Germinal center (tissue), 1 donor: ENCODE data around the gene HS3ST2.
"Not testable (repeated sequence)": the region's sequence is repeated elsewhere in the genome, so short reads cannot be mapped to it uniquely, and the experiment has no call there.

Experiments used
- DNase-seq: peaks from one replicate; pipeline ENCODE4 v3.0.0; 2012; ENCODE audit warnings: mixed read lengths, low spot score

Gene HS3ST2

DNA sequence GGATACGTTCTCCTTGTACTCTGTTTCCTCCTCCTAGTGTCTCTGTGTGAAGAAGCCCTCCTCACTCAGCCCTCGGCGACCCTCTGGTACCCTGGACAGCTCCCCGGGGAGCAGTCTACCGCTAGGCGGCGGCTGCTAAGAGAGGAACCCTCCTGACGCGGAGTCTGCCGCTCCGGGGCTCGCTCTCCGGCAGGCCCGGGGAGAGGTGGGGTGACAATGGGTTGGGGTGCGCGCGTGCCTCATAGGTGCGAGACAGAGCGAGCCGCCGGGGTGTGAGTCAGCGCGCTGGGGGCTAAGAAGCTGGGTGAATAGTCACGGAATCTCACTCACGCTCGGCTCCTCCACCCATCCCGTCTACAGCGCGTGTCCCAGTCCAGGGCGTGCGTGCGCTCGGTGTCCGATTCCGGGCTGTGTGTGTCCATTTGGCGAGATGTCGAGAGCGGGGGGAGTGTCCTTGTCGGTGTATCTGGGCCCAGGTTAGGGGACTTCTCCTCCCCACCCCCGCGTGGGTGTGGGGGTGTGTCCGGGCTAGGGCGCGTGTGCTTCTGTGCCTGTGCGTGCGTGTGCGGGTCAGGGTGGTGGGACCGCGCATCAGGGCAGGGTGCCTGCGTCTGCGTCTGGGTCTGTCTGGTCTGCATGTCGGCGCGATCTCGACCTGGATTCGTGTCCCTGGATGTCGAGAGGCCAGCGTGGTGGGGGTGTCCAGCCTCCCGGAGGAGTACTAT lies 577 bp upstream of the HS3ST2 start:
- DNase-seq = peak; percentile 56

DNA sequence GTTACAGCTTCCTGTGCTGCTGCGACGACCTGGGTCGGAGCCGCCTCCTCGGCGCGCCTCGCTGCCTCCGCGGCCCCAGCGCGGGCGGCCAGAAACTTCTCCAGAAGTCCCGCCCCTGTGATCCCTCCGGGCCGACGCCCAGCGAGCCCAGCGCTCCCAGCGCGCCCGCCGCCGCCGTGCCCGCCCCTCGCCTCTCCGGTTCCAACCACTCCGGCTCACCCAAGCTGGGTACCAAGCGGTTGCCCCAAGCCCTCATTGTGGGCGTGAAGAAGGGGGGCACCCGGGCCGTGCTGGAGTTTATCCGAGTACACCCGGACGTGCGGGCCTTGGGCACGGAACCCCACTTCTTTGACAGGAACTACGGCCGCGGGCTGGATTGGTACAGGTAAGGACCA lies 746 bp downstream of the HS3ST2 start:
- DNase-seq = no peak

DNA sequence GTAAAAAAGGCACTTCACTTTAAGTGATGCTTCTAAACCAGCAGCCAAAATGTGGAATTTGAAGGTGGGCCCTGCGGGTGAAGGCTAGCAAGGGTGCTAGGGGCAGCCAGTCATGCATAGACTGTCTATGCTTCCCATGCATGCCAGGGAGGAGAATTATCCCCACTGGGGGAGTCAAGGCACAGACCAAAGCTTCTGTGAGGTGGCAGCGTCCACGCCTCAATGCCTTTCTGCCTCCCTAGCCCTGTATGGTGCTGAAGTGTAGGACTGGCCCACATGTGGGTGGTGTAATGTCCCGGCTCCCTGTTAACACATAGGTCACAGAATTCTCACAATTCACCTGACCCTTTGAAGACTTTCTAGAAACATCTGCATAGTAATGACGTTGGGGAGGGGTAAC lies 1.9 kb downstream of the HS3ST2 start:
- no peak for DNase-seq

DNA sequence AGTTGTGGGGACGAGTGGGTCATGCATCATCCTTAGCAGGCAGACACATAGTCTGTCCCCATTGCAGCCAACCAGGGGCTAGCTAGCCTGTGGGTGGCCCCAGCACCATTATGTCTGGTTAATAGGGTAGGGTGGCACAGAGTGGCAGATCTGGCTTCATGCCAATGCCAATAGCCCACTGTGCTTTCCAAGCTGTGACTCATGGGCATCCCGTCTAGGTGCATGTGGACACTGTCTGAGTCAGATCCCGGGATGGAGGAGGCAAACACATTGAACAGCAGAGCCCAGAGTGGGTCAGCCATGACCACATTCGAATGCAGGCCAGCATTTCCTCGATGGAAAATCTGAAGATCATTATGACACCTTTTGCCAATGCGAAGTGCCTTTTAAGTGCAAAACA lies 2.5 kb downstream of the HS3ST2 start:
- DNase-seq = no peak

DNA sequence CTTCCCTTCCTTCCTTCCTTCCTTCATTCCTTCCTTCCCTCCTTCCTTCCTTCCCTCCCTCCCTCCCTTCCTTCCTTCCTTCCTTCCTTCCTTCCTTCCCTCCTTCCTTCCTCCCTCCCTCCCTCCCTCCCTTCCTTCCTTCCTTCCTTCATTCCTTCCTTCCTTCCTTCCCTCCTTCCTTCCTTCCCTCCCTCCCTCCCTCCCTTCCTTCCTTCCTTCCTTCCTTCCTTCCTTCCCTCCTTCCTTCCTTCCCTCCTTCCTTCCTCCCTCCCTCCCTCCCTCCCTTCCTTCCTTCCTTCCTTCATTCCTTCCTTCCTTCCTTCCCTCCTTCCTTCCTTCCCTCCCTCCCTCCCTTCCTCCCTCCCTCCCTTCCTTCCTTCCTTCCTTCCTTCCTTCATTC lies 4.8 kb downstream of the HS3ST2 start:
- not testable (repeated sequence) for DNase-seq

DNA sequence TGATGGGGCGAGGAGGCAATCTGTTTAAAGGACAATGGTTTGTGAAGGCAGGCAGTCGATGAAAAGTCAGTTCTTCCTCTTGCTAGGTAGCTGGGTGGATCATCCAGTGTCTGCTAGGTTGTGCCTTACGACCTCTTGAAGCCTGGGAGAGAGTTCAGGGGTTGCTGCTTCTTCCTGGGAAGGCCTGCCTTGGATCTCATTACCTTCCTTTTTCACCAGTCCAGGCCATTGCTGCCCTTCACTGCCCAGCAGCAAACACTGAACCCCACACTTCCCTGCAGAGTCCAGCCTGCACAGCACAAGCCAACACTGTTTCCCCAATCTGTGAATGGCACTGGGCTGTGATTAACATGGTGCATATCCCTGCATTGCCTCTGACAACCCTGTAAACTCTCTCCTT lies 24.7 kb downstream of the HS3ST2 start:
- no peak for DNase-seq

DNA sequence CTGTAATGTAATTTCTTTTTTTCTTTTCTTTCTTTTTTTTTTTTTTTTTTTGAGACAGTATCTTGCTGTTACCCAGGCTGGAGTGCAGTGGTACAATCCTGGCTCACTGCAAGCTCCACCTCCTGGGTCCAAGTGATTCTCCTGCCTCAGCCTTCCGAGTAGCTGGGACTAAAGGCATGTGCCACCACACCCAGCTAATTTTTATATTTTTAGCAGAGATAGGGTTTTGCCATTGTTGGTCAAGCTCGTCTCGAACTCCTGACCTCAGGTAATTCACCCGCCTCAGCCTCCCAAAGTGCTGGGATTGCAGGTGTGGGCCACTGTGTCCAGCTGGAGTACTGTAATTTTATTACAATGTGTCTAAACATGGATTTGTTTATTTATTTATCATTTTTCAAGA lies 28.1 kb downstream of the HS3ST2 start:
- not testable (repeated sequence) for DNase-seq

DNA sequence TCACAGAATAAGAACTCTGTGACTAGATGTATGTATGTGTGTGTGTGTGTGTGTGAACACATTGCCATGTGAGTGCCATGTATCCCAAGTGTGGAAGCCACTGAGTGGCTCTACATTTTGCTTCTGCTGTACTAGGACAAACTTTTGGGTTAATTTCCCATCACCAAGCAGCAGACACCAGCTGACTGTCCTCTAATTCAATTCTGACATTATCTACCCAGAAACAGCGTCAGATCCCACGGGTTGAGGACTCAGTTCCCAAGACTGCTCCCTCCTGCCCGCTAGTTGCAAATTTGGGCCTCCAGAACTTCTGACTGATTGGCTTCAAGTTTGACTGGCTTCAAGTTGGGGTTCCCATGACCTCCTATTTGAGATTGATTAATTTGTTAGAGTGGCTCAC lies 29.2 kb downstream of the HS3ST2 start:
- no peak for DNase-seq

DNA sequence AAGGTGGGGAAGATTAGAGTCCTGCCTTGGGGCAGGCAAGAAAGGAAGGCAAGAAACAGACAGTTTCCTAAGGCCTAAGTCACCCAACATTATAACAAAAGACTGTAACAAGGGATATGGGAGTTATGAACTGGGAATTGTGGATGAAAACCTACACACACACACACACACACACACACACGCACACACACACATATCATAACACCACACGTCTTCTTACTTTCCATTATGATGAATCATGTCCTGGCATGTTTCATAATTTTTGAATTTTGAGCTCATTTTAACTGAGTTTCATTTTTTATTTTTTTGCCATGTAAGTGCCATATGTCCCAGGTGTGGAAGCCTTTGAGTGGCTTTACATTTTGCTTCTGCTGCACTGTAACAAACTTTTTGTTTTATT lies 29.9 kb downstream of the HS3ST2 start:
- DNase-seq = no peak

DNA sequence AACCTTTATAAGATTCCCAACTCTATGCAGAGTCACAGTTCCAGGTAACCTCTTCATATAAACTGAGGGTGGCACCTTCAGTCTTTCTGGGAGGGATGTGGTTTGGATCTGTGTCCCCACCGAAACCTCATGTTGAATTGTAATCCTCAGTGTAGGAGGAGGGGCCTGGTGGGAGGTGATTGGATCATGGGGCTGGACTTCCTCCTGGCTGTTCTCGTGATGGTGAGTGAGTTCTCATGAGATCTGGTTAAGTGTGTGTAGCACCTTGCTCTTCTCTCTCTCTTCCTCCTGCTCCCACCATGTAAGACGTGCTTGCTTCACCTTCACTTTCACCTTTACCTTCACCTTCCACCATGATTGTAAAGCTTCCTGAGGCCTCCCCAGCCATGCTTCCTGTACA lies 30.5 kb downstream of the HS3ST2 start:
- DNase-seq = no peak

DNA sequence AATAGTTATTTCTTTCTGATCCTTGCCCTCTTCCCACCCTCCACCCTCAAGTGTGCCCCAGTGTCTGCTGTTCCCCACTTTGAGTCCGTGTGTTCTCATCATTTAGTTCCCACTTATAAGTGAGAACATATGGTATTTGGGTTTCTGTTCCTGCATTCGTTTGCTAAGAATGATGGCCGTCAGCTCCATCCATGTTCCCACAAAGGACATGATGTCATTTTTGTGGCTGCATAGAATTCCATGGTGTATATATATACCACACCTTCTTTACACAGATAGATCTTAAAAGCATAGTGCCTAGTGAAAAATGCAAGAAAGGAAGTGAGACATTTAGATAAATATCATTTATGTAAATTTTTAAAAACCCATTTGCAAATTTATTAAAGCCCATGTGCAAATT lies 33.1 kb downstream of the HS3ST2 start:
- no peak for DNase-seq

DNA sequence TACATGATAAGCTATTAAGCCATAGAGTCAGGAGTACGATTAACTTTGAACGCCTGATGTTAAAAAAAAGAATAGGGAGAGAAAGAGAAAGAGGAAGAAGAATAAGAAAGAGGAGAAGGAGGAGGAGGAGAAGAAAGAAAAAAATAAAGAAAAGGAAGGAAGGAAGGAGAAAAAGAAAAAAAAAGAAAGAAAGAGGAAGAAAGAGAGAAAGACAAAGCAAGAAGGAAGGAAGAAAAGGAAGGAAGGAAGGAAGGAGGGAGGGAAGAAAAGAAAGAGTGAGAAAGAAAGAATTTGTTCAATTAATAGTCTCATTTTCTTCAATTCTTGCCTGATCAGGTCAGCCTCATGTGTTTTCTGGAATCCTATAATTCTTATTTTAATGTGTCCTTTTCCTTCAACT lies 33.7 kb downstream of the HS3ST2 start:
- no peak for DNase-seq

DNA sequence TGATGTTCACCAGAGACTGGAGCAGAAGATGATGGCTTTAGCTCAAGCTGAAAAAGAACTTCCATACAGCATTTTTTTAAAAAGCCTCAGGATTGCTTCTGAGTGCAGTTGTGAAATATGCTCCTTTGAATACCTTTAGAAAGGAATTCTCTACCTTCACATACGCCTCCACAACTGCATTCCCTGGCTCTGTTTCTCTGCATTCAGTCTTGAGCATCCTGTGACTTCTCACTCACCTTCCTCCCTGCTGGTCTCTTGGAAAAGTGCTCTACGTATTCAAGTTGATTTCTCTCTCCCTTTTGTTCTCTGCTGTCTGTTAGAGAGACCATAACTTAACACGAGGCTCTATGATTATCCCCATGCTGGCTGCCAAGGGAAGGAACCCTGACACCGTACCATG lies 34.5 kb downstream of the HS3ST2 start:
- DNase-seq = no peak

DNA sequence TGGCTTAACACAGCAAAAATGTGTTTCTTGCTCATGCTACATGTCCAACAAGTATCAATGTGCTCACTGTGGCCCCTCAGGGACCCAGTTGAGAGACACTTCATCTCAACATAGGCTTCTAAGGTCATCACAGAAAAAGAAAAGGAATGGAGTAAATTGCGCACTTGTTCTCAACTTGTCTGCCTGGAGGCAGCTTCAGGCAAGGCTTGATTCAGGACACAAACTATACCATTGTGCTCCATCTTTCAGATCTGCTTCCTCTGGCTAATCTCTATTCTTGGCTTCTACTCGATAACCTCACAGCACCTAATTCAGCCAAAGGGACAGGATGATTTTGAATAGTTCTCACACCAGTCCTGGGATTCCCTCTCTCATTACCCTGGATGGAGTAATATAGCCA lies 35.6 kb downstream of the HS3ST2 start:
- DNase-seq = no peak

DNA sequence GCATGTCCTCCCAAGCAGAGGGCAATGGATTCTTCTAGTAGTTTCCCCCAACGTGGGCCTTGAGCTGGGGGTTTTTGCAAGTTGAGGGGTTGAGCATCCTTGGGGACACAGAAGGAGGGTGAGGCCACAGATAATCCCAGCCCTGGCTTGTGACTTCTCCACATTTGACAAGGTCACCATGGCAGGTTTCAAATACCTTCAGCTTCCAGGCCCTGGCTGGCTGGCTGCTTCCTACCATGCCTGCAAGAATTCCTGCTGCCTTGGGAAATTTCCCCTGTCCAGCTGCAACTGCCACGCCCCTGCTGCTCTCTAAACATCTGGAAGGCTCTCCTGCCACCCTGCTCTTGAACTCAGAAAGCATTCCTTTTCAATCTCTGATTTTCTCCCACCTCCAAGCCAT lies 41.3 kb downstream of the HS3ST2 start:
- DNase-seq = no peak

DNA sequence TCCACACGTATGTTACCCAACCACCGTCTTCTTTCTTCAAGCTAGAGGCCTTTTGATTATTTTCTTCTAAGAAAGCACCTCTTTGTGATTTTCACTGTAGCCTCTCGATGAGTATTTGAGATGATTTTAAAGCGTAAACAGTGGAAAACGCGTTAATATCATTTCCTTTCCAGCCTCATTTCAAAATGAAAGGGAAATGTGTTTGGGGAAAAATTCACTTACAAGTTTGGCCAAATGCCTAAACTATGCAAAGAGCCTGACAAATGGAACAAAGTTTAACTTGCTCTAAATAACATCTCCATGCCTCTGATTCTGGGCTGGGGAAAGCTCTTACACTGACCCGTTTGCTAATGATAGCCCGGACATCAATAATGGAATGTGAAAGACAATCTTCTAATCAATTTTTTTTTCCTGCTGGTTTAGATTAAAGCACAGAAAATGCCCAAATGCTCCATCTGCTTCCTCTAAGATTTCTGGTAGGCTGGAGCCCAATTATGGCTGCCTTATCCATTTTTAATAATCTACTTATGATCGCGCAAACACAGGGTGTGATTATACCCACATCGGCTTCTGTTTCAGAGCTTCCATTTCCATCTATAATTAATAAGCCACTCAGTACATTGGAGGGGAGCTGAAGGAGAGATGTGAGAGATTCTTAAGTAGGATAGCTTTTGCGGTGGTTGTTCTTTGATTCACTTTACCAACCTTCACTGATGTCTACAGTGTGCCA lies 43.5 kb downstream of the HS3ST2 start:
- no peak for DNase-seq

DNA sequence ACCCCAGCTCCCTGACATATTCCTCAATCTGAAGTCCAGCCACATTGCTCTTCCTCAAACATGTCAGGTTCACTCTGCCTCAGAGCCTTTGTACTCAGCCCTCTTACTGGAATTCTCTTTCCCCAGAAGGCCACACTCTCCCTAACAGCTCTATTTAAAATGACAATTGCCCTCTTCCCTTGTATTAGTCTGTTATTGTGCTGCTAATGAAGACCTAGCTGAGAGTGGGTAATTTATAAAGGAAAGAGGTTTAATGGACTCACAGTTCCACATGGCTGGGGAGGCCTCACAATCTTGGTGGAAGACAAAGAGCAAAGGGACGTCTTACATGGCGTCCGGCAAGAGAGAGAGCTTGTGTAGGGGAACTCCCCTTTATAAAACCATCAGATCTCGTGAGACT lies 46.0 kb downstream of the HS3ST2 start:
- no peak for DNase-seq

DNA sequence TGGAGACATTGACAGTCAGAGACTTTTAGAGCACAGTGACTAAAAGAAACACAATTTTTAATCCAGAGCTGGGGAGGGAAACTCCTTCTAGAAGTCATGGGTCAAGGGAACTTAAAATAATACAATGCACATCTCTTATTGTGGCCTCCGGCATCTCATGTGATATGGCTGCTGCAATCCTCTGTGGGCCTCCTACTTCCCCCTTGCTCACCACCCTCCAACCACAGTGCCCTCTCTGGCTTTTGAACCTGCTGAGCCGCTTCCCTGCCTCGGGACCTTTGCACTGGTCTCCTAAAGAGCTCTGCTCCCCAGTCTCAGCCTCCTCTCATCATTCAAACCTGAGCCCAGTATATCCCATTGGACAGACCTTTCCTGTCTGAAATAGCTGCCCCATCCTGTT lies 47.6 kb downstream of the HS3ST2 start:
- no peak for DNase-seq

DNA sequence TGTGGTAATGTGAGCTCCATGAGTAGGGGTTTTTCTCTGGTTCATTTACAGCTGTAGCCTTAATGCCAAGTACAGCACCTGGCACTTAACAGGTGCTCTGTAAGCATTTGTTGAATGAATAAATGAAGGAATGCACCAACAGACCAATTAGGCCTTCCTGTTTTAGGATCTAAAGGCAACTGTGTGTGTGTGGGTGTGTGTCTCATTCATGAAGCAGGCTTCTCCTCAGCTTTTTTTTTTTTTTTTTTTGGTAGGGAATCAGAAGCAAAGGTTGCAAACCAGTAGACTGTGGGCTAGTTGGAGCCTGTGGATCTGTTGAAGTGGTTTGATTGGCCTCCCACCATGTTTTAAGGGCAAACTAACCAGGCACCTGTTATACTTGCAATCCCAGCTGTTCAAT lies 48.1 kb downstream of the HS3ST2 start:
- DNase-seq = no peak

DNA sequence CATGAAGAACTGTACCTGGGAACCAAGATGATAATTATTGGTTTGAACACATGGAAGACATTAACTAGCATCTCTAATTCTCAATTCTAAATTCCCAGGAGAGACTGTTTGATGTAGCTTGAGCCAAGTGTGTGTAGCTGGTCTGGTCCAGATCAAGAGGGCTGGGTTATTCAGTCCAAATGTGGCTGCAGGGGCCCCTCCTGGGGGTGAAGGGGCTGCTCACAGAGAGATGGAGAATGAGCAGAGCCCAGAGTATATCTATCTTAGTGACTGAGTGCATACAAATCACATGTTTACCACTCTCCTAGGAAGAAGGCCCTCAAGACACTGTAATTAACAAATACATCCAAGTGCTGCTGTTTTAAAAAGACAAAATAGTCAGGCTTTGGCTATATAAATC lies 50.4 kb downstream of the HS3ST2 start:
- no peak for DNase-seq

DNA sequence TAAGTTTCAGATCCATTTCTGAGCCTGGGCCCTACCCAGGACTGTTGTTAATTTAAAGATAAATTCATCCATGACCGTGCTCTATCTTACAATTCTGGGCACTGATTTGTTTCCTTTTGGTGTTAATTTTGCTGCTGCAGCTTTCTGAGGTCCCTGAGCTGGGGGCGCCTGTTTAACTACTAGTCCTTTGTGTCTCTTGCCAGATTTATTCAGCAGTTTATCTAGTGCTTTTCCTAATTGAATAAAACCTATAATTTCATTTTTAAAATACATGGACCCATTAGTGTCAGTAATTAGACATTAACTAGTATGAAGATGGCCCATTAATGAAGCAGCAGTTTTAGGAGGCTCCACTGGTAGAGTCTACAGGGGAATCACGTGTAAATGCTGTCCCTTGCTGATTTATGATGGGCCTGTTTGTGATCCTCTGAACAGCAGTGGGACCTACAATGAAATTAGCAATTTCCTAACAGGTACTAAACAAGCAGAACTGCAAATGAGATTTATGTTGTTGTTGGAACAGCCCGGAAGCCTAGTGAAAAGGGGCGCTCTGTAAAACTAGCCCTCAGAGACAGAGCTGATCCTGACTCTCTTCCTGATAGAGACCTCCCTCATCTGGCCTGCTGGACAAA lies 54.7 kb downstream of the HS3ST2 start:
- no peak for DNase-seq

DNA sequence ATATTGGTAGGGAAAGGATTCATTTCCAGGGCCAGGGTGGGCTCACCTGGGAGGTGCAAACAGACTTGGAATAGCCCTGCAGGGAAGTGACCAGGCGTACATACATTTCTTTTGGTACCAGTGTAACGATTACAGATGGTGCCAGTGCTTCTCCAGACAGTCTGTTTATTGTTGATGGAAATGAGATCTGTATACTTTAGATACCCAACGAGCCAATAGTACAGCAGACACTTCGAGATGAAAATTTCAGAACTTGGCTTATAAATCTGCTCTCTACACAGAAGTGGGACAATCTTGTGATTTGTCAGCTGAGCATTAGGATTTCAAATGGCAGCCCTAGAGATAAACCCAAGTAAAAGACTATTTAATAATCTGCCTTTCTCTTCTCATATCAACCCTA lies 57.9 kb downstream of the HS3ST2 start:
- DNase-seq = no peak

DNA sequence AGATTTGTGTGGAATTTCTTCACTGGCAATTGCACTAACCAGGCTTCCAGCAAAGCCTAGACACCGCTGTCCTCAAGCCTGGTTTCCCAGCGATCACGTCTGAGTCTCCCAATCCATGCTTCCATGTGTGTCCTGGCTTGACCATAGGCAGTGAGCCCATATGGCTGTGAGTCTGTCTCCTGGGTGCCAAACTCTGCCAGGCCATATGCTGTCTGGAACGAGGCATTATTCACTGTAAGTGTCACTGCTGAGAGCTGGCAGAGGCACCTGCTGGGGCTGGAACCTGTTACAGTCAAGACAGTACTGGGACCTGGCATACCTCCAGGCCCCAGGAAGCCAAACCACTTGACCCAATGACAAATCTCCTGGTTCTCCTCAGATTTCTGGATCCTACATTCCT lies 60.4 kb downstream of the HS3ST2 start:
- no peak for DNase-seq

DNA sequence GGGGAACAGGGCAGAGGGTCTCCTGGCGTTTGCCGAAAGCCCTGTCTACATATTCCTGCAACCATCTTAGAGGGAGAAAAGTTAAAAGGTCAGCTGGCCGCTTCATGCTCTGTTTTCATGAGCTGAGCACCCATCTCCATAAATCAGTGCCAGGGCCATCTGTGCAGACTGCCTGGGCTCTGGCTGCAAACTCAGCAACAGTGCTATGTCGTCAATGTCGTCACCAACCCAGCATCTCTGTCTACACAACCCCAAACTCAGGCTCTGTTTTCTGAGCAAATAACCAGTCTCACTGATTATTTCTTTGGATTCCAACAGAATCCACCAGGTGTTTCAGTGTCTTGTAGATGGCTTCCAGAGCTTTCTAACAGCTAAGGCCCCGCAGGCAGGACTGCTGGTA lies 65.0 kb downstream of the HS3ST2 start:
- DNase-seq = no peak
